ENCODE data around the gene FKBP9.

DNA sequence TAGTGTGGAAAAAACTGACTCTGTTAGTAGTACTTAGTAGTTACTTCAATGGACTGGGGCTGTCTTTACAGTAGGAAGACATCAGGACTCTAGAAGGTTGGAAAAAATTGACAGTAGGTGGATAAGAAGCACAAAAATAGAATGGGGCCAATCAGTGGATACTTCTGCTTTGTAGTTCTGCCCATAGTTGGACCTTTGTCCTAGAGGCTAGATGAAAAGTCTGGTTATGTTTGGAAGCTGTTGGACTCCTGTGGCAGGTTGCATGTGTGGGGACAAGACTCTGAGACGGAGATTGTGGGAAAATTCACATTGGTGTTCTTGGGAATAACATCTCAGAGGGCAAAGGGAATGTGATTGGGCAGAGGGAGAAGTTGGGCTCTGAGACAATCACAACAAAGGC lies 47.0 kb upstream of the FKBP9 start:
- TF ChIP-seq, protein P1, sequence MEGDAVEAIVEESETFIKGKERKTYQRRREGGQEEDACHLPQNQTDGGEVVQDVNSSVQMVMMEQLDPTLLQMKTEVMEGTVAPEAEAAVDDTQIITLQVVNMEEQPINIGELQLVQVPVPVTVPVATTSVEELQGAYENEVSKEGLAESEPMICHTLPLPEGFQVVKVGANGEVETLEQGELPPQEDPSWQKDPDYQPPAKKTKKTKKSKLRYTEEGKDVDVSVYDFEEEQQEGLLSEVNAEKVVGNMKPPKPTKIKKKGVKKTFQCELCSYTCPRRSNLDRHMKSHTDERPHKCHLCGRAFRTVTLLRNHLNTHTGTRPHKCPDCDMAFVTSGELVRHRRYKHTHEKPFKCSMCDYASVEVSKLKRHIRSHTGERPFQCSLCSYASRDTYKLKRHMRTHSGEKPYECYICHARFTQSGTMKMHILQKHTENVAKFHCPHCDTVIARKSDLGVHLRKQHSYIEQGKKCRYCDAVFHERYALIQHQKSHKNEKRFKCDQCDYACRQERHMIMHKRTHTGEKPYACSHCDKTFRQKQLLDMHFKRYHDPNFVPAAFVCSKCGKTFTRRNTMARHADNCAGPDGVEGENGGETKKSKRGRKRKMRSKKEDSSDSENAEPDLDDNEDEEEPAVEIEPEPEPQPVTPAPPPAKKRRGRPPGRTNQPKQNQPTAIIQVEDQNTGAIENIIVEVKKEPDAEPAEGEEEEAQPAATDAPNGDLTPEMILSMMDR (conservative IDR thresholded peaks at IDR 0.05; ENCODE audit: low read depth, low read length), result no peak
- TF ChIP-seq POLR2A (IDR thresholded peaks at IDR 0.05; ENCODE audit: low read depth, low read length) (no peak), SMC3 (IDR thresholded peaks at IDR 0.05; ENCODE audit: low read depth, low read length) (no peak), RFX5 (IDR thresholded peaks at IDR 0.05; ENCODE audit: low read depth, low read length) (no peak), MAFK (IDR thresholded peaks at IDR 0.05; ENCODE audit: low read depth, low read length) (no peak), RAD21 (IDR thresholded peaks at IDR 0.05; ENCODE audit: low read length) (no peak), MXI1 (IDR thresholded peaks at IDR 0.05; ENCODE audit: borderline replicate concordance, low read depth, low read length) (no peak), BHLHE40 (IDR thresholded peaks at IDR 0.05; ENCODE audit: low read depth, low read length) (no peak)
- TF ChIP-seq, protein P2, sequence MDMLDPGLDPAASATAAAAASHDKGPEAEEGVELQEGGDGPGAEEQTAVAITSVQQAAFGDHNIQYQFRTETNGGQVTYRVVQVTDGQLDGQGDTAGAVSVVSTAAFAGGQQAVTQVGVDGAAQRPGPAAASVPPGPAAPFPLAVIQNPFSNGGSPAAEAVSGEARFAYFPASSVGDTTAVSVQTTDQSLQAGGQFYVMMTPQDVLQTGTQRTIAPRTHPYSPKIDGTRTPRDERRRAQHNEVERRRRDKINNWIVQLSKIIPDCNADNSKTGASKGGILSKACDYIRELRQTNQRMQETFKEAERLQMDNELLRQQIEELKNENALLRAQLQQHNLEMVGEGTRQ (IDR thresholded peaks at IDR 0.05; ENCODE audit: low read depth, low read length), result no peak
- TF ChIP-seq, protein P3, sequence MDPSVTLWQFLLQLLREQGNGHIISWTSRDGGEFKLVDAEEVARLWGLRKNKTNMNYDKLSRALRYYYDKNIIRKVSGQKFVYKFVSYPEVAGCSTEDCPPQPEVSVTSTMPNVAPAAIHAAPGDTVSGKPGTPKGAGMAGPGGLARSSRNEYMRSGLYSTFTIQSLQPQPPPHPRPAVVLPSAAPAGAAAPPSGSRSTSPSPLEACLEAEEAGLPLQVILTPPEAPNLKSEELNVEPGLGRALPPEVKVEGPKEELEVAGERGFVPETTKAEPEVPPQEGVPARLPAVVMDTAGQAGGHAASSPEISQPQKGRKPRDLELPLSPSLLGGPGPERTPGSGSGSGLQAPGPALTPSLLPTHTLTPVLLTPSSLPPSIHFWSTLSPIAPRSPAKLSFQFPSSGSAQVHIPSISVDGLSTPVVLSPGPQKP (IDR thresholded peaks at IDR 0.05; ENCODE audit: borderline replicate concordance, low read depth, low read length), result no peak
